GM21526 (cell line): ENCODE results near the gene PTPRK.

Experiments
- ATAC-seq: cut with Tn5 transposase; IDR thresholded peaks from one replicate; pipeline ENCODE4 v1.9.1; 2021; ENCODE audit warnings: moderate library complexity; ENCODE audit not compliant: unreplicated experiment, low FRiP score

PTPRK gene

GRCh38 chr6:128397996-128398395 lies 122.4 kb downstream of the PTPRK start:
- no peak for ATAC-seq

GRCh38 chr6:128395596-128395995 lies 124.8 kb downstream of the PTPRK start:
- no peak for ATAC-seq

- no peak for ATAC-seq
Measured at GRCh38 chr6:128395188-128395587, 125.2 kb downstream of the PTPRK start.

- ATAC-seq, result no peak
Measured at GRCh38 chr6:128394167-128394566, 126.2 kb downstream of the PTPRK start.

- ATAC-seq, result no peak
Measured at GRCh38 chr6:128389820-128390534, 130.4 kb downstream of the PTPRK start.

GRCh38 chr6:128388380-128388779 lies 132.0 kb downstream of the PTPRK start:
- ATAC-seq, result no peak

GRCh38 chr6:128380891-128381290 lies 139.5 kb downstream of the PTPRK start:
- no peak for ATAC-seq

- no peak for ATAC-seq
Measured at GRCh38 chr6:128379577-128379976, 140.8 kb downstream of the PTPRK start.

- no peak for ATAC-seq
Measured at GRCh38 chr6:128376952-128377503, 143.4 kb downstream of the PTPRK start.

- no peak for ATAC-seq
Measured at GRCh38 chr6:128371136-128371535, 149.3 kb downstream of the PTPRK start.

GRCh38 chr6:128370072-128370471 lies 150.3 kb downstream of the PTPRK start:
- ATAC-seq, result no peak

GRCh38 chr6:128368213-128368944 lies 152.0 kb downstream of the PTPRK start:
- no peak for ATAC-seq

- ATAC-seq, result no peak
Measured at GRCh38 chr6:128367437-128367836, 153.0 kb downstream of the PTPRK start.

- no peak for ATAC-seq
Measured at GRCh38 chr6:128365520-128366160, 154.8 kb downstream of the PTPRK start.

- ATAC-seq, result no peak
Measured at GRCh38 chr6:128364766-128365519, 155.5 kb downstream of the PTPRK start.

- ATAC-seq, result no peak
Measured at GRCh38 chr6:128363020-128363813, 157.2 kb downstream of the PTPRK start.

GRCh38 chr6:128361378-128361777 lies 159.0 kb downstream of the PTPRK start:
- ATAC-seq, result no peak

GRCh38 chr6:128358244-128358776 lies 162.1 kb downstream of the PTPRK start:
- no peak for ATAC-seq

- no peak for ATAC-seq
Measured at GRCh38 chr6:128357392-128358130, 162.8 kb downstream of the PTPRK start.
